SU-DHL-6 (cell line): Measurements from ENCODE around the gene IFT20.

Source experiments
- EZH2phosphoT487 ChIP-seq: fragments of 200-600 bp; sonication (generic), shearing (Covaris generic); conservative IDR thresholded peaks from 2 replicates; pipeline ENCODE4 v1.6.1; 2018; ENCODE audit warnings: mild to moderate bottlenecking, antibody characterized with exemption, low read length, moderate library complexity, mixed read lengths
- TF ChIP-seq, protein P1 (sequence below): fragments of 200-600 bp; sonication (generic); IDR thresholded peaks from one replicate; pipeline ENCODE4 v1.5.1; 2017; ENCODE audit warnings: antibody characterized with exemption, mild to moderate bottlenecking, low read length, moderate library complexity; ENCODE audit not compliant: insufficient read depth, poor library complexity, severe bottlenecking

DNA sequence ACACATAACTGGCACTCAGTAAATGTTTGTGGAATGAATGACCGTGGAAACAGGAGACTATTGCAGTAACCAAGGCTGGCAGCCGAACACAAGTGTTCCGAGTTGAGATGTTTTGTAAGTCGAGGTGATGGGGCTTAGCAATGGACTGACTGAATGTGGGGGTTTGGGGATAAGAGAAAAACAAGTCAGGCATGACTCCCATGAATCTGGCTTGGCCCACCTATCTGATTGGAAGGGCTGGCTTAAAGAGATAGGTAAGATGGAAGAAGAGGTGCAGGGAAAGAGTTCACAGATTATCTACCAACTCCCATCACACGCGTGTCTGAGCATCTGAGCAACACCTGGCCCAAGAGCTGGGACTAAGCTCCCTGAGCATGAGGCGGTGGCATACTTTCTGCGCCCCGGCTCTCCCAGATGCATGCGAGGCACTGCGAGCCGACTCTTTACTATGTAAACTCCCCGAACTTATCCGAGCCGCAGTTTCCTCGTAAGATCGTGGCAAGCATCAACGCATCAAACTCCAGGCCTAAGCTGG lies 539 bp downstream of the IFT20 start:
- TF ChIP-seq, protein P1, sequence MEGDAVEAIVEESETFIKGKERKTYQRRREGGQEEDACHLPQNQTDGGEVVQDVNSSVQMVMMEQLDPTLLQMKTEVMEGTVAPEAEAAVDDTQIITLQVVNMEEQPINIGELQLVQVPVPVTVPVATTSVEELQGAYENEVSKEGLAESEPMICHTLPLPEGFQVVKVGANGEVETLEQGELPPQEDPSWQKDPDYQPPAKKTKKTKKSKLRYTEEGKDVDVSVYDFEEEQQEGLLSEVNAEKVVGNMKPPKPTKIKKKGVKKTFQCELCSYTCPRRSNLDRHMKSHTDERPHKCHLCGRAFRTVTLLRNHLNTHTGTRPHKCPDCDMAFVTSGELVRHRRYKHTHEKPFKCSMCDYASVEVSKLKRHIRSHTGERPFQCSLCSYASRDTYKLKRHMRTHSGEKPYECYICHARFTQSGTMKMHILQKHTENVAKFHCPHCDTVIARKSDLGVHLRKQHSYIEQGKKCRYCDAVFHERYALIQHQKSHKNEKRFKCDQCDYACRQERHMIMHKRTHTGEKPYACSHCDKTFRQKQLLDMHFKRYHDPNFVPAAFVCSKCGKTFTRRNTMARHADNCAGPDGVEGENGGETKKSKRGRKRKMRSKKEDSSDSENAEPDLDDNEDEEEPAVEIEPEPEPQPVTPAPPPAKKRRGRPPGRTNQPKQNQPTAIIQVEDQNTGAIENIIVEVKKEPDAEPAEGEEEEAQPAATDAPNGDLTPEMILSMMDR = no peak
- no peak for TF ChIP-seq EZH2phosphoT487
